Anterior cingulate cortex (tissue), 58 donors: ENCODE measurements around the gene ADGRA1.
A peak's percentile ranks its signal among the peaks of the same experiment; 100 is the strongest.
"Not testable (repeated sequence)": the region's sequence is repeated elsewhere in the genome, so short reads cannot be mapped to it uniquely, and the experiment has no call there.

Experiments used
- DNase-seq, 58 donors: peaks; one replicate each; lab custom pipeline; 2025; lab: John Stamatoyannopoulos, UW

The ADGRA1 gene

DNA sequence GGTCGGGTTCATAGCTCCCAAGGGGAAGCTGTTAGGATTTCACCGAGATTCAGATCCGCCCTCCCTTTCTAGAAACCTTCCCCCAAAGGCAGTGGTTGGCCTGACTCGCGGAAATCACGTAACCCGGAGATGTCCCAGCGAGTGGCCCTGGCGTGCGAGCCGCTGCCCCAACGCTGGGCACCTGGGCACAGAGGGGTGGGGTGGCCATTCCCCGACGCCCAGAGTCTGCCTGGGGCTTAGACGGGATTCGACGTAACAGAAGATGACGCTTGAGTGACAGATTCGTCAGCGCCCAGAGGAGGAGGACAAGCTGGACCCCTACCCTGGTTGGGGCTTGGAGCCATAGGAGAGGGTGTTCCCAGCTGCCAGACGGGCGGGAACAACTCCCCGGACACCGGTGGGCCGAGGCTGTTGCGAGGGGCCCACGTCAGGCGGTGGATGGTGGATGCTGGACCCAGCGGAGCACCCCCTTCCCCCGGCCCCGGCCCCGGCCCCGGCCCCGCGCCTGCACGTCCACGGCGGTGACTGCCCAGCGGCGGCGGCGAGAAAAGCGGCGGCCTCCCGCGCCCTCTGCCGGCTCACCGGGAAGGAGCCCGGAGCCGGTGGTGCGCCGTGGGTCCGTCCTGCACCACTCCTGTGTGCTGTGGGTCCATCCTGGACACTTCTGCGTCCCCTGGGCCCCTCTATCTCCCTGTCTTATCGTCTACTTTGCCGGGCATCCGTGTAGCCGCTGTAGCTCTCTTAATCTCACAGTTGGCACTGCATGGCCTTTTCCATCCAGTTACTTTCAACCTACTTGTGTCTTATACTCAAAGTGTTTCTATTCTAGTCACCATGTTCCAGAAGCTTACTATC lies 36.9 kb downstream of the ADGRA1 start:
- peak in 10 of 58 donors; percentile 5 to 48 (median 18) for DNase-seq

DNA sequence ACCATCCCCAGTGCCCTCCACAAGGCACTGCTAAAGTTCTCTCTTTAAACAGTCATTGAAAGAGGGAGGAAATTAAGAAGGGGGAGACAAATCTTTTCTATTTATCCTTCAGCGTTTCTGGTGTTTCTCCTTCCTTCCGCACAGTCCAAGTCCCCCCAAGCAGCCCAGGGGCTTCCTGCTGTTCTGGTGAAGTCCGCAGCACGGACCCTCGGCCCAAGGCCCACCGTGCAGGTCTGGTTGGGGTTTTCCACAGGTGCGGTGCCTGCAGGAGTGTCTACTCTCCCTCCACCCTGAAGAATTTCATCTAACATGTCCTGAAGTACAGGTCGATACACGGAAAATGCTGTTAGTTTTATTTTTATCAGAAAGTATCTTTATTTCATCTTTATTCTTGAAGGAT lies 38.2 kb downstream of the ADGRA1 start:
- no peak for DNase-seq

DNA sequence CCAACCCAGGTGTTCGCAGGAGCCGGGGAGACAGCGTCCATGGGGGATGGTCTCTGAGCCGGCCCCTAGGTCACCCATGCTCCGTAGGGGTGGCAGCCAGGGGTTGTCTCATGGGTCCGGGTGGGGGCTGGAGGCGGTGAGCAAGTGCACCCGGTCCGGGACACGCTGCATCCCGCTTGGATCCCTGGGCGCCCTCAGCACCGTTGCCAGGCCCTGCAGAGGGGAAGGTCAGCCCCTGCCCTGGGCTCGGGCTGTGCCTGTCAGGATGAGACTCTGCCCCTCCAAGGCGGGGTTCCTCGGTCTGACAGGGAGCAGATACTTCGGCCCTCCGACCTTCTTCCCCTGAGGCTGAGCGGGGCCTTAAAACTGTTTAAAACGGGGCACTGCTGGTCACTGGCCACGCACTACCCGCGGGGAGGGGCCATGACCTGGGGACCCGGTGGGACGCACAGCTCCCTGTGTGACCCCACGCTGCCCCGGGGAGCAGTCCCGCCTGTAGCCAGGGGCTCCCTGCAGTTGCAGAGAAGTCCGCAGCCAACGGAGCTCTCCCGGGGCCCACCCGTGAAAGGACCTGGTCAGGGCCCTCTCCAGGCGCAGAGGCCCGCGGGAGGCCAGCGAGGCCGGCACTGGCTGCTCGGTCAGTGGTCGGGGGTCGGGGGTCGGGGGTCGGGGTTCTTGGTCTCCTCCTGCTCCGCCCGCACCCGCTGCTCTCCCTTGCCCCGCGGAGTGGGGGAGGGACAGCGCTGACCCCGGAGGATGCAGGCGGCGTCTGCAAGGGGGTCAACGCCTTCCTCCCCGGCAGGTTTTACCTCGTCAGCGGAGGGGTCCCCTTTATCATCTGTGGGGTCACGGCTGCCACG lies 38.9 kb downstream of the ADGRA1 start:
- DNase-seq = no peak

DNA sequence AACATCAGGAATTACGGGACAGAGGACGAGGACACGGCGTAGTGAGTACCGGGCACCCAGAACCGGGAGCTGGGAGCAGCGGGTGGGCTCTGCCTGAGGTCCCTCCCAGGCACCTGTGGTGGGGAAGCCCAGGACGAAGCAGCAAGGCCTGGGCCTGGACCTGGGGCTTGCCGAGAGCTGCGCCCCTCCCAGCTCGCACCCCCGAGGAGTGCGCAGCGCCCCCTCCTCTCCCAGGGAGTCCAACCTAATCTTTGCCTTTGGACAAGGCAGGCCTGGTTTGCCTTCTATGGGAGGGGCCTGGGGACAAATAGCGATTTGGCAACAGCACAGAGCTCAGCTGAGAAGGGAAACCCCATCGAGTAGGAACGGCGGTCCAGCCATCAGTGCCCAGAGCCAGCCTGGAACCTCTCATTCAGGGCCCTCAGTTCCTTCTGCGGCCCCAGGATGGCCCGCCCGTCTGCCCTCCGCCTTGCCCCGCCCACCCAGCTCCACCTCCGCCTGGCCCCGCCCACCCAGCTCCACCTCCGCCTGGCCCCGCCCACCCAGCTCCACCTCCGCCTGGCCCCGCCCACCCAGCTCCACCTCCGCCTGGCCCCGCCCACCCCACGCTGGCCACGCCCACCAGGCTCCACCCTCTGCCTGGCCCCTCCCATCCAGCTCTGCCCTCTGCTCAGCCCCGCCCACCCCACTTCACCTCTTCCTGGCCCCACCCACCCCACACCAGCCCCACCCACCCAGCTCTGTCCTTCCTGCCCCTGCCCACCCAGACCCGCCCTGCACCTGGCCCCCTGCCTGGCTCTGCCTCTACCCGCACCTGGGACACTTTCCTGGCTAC lies 39.8 kb downstream of the ADGRA1 start:
- DNase-seq = peak in 1 of 58 donors; percentile 23

DNA sequence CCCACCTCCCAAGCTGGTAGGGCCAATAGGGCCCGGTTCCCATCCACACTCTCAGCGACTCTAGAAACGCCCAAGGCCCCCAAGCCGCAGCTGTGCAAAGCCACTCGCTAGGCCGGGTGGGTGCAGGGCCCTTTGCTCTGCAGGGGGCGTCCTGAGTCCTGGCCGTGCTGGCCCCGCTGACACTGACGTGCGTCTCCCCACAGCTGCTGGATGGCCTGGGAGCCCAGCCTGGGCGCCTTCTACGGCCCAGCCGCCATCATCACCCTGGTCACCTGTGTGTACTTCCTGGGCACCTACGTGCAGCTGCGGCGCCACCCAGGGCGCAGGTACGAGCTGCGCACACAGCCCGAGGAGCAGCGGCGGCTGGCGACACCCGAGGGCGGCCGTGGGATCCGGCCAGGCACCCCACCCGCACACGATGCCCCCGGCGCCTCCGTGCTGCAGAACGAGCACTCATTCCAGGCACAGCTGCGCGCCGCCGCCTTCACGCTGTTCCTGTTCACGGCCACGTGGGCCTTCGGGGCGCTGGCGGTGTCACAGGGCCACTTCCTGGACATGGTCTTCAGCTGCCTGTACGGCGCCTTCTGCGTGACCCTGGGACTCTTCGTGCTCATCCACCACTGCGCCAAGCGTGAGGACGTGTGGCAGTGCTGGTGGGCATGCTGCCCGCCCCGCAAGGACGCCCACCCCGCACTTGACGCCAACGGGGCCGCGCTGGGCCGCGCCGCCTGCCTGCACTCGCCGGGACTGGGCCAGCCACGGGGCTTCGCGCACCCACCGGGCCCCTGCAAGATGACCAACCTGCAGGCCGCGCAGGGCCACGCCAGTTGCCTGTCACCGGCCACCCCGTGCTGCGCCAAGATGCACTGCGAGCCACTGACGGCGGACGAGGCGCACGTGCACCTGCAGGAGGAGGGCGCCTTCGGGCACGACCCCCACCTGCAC lies 40.7 kb downstream of the ADGRA1 start:
- no peak for DNase-seq

DNA sequence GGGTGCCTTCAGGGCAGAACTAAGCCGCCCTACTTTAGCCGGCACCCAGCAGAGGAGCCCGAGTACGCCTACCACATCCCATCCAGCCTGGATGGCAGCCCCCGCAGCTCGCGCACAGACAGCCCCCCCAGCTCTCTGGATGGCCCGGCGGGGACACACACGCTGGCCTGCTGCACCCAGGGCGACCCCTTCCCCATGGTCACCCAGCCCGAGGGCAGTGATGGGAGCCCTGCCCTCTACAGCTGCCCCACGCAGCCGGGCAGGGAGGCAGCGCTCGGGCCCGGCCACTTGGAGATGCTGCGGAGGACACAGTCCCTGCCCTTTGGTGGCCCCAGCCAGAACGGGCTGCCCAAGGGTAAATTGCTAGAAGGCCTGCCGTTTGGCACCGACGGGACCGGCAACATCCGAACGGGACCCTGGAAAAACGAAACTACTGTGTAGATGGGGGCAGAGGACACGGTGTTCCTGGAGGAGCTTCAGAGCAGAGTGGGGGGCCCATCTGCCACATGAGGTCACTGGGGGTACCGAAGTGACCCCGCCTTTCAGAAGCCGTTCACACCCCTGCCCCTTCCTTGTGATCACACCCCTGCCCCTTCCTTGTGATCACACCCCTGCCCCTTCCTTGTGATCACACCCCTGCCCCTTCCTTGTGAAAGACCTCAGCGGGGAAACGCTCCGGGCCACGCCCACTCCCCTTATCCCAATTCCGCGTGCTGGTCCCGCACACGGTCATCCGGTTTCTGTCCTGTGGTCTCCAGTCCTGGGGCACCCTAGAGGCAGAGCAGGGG lies 41.5 kb downstream of the ADGRA1 start:
- DNase-seq = no peak

DNA sequence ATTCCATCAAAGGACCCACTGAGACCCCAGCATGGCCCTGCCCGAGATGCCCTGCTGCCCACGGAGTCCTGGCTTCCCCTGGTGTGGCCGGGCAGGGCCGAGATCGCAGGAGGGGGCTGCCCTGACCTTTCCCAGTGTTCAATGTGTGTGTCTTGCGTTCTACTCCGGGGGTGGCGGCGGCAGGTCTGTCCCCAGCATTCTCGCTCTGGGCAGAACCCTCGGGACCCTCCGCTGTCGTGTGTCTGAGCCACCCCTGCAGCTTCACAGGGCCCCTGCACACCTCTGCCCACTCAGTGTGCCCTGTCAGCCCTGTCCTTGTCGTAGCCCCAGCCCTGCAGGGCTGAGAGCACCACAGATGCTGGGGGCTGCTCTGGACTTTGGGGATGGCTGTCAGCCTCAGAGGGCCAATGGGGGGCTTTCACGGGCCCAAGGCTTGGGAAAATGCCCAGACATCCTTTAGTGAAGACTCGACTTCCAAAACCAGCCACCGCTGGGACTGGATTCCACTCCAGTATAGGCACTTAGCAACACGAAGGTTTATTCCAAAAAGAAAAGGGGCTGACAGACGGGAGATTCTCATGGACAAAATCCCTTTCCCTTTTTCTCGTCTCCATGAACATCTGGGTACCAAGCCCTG lies 42.3 kb downstream of the ADGRA1 start:
- no peak for DNase-seq

DNA sequence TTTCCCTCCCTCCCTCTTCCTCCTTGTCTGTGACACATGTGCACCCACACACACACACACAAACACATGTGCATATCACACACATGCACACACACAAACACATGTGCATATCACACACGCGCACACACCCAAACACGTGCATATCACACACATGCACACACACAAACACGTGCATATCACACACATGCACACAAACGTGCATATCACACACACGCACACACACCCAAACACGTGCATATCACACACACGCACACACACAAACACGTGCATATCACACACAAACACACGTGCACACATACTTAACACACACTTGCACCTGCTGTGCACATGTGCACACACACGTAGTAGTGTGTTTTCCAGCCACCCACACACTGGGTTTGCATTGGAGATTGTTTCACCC lies 42.9 kb downstream of the ADGRA1 start:
- DNase-seq = no peak

DNA sequence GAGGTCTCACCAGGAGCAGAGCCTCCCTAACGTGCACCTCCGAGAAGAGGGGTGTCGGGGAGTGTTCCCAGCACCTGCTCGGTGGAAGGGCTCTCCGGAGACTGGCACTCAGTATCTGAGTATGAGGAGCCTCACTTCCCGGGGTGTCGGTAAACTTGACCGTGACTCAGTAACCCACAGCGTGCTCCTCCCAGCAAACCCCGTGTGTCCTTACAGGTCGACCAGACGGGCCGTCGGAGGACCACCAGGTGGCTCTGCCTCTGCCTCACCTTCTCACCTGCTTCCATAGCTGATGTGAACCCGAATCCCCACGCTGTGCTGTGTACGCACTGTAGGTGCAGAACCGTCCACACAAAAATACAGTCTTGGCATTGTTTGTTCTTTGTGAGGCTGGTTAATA lies 43.3 kb downstream of the ADGRA1 start:
- no peak for DNase-seq

DNA sequence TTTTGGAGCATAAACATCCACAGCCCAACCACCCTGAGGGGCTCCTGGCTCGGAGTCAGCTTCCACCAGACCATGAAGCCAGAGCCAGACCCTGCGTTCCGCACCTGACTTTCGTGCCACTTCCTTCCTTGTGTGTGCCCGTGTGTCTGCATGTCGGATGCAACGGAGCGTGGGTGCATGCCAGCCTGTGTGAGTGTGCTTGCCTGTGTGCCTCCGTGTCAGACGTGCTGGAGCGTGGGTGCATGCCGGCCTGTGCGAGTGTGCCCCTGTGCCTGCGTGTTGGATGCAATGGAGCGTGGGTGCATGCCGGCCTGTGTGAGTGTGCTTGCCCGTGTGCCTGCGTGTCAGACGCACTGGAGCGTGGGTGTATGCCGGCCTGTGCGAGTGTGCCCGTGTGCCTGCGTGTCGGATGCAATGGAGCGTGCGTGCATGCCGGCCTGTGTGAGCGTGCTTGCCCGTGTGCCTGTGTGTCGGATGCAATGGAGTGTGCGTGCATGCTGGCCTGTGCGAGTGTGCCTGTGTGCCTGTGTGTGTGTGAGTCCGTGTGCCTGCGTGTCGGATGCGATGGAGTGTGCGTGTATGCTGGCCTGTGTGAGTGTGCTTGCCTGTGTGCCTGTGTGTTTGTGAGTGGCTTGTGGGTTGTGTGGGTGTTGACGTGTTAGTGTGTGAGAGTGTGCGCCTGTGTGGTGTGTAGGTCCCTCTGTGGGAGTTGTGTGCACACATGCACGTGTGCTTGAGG lies 44.2 kb downstream of the ADGRA1 start:
- DNase-seq = no peak

DNA sequence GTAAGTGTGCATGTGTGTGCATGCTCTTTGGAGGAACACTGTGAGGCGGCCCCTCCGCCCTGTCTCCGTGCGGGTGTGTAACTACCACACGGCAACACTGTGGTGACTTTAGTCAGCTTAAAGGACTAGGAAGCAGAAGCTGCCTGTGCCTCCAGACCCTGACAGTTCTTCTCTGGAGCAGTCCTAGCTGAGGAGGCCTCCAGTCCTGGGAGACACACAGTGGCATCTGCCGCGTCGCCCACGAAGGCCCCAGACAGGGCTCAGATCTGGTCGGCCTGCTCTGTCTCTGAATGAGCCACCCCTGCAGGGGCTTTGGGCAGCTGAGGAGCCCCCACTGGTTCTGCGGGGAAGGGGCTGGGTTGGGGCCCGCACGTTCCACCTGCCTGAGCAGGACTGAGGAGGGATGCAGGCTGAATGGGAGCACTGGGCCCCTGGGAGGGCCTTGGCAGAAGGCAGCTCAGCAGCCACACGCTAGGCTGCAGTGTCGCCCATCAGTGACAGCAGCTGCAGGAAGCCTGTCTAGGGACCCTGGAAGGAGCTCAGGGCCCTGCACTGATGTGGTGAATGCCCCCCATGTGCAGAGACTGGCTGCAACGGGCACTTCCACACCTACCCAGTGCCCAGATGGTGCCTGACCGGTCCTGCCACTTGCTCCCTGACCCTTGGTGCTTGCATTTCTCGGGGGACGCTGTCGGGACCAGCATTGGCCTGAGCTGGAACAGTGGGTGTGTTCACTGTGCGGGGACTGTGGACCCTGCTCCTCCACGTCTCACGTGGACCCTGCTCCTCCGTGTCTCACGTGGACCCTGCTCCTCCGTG lies 45.0 kb downstream of the ADGRA1 start:
- DNase-seq = no peak

DNA sequence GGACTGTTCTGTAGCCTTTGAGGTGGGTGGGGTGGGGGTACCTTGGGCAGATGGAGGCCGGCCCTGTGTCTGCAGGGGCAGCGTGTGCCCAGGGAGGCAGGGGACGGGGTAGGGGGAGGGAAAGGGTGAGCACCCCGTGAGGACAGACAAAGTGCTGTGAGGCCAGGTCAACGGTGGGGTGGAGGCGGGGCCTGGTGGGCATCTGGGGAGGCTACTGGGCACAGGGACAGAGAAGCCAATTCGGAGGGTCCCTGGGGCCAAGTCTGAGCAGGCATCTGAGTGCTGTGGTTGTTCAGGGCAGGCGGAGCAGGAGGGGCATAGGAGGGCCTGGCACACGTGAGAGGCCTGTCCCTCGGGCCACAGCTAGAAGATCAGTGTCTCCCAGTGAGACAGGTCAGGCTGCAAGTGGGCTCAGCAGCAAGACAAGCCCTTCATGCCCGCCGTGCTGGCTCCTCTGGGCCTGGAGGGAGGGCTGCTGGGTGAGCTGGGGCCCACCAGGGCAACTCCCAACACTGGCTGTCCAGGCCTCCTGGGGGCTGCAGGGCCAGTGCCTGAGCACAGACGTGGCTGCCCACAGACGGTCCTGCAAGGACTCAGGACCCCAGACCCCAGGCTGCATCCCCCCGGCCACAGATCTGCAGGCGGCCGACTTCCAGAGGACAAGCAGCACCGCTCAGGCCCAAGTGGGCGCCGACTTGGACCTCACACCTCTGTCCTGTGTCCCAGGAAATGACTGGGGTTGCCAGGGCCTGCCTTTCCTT lies 45.9 kb downstream of the ADGRA1 start:
- DNase-seq = no peak

DNA sequence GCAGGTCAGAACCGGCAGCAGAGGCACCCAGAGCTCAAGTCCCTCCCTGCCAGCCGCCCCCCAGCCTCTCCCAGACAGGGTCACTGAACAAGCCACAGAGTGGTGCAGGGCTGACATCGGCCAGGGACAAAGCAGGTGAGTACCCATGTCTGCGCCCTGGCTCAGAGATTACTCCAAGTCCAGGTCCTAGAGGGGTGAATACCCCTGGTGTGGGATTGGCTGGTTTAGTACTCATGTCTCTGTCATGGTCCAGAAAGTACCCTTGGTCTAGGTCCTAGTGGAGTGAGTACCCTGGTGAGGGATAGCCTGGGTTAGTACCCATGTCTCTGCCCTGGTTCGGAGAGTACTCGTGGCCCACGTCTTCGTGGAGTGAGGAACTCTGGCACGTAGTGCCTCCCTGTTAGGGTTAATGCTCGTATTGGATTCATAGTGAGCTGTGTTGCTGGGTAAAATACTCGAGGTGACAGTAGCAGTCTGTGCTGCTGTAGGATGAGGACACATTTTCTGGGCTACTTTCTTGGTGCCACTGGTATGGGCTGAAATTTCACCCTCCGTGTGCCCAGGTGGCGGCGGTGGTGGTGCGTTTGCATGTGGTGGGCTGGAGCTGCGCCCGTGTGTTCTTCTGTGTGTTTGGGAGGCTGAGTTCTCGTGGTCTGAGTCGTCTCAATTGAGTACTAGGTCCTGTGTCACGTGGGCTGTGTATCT lies 46.8 kb downstream of the ADGRA1 start:
- no peak for DNase-seq

DNA sequence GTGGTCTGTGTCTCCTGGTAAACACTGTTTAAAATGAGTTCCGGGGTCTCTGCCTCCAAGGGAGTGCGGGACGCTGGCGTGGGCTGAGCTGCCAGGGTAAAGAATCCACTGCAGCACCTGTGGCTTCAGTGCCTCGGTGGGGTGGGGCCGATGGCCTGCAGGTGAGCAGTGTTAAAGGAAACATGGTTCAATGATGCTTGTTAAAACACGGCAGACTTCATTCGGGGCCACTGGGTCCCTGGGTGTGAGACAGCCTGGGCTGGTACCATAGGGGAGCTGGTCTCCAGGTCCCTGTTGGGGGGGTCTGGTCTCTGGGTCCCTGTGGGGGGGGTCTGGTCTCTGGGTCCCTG lies 47.4 kb downstream of the ADGRA1 start:
- no peak for DNase-seq

DNA sequence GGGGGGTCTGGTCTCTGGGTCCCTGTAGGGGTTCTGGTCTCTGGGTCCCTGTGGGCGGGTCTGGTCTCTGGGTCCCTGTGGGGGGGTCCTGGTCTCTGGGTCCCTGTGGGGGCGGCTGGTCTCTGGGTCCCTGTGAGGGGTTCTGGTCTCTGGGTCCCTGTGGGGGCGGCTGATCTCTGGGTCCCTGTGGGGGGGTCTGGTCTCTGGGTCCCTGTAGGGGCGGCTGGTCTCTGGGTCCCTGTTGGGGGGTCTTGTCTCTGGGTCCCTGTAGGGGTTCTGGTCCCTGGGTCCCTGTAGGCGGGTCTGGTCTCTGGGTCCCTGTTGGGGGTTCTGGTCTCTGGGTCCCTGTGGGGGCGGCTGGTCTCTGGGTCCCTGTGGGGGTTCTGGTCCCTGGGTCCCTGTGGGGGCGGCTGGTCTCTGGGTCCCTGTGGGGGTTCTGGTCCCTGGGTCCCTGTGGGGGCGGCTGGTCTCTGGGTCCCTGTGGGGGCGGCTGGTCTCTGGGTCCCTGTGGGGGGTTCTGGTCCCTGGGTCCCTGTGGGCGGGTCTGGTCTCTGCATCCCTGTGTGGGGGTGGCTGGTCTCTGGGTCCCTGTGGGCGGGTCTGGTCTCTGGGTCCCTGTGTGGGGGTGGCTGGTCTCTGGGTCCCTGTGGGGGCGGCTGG lies 49.9 kb downstream of the ADGRA1 start:
- DNase-seq = not testable (repeated sequence)
